Gastroesophageal sphincter (tissue), 4 donors: ENCODE data around the gene VSIG1. TPM values are rescaled to one million over a fixed set of nuclear protein-coding genes. Genes with fewer than 3 reads are reported as not detected.

Experiments
- ATAC-seq: fragments of 150-250 bp; one replicate; pipeline ENCODE4 v1.9.1; 2016; ENCODE audit warnings: mild to moderate bottlenecking, moderate library complexity
- H3K27ac ChIP-seq, 4 donors: fragments of 200-600 bp; sonication (generic) in 3 of 4; 1 replicate in 3 of 4; 2 replicates in 1 of 4; pipeline ENCODE4 v1.5.1; 2016 to 2019
- H3K27me3 ChIP-seq: fragments of 200-600 bp; sonication (generic); one replicate; pipeline ENCODE4 v1.5.1; 2019
- H3K36me3 ChIP-seq, 2 donors: fragments of 200-600 bp; sonication (generic); one replicate each; pipeline ENCODE4 v1.5.1; 2019; ENCODE audit warnings: control low read depth in 1 of 2
- H3K4me1 ChIP-seq, 3 donors: fragments of 200-600 bp; sonication (generic); 1 replicate in 2 of 3; 2 replicates in 1 of 3; pipeline ENCODE4 v1.5.1; 2016 to 2019; ENCODE audit warnings: control low read depth in 2 of 3
- H3K4me3 ChIP-seq, 2 donors: fragments of 200-600 bp; sonication (generic); one replicate each; pipeline ENCODE4 v1.5.1; 2019; ENCODE audit warnings: mild to moderate bottlenecking in 1 of 2, moderate library complexity in 1 of 2
- H3K9me3 ChIP-seq, 3 donors: fragments of 200-600 bp; sonication (generic); one replicate each; pipeline ENCODE4 v1.5.1; 2017 to 2019; ENCODE audit warnings: control low read depth in 2 of 3
- CTCF ChIP-seq, 4 experiments: fragments of 200-600 bp in 2 of 4; fragments of 450-650 bp in 2 of 4; sonication (generic) in 1 of 4; IDR thresholded peaks; one replicate each; pipeline ENCODE4 v1.5.1; 2017 to 2019; ENCODE audit warnings: antibody characterized with exemption in 4 of 4, mild to moderate bottlenecking in 2 of 4, moderate library complexity in 2 of 4
- EP300 ChIP-seq: sonication (generic); formaldehyde crosslinking; IDR thresholded peaks from one replicate; pipeline ENCODE4 v1.6.1; 2017; ENCODE audit warnings: antibody characterized with exemption, mild to moderate bottlenecking
- POLR2A ChIP-seq, 2 donors: fragments of 450-650 bp; IDR thresholded peaks; one replicate each; pipeline ENCODE4 v1.6.1; 2017; ENCODE audit warnings: antibody characterized with exemption in 2 of 2, mild to moderate bottlenecking in 2 of 2, moderate library complexity in 1 of 2
- POLR2AphosphoS5 ChIP-seq: sonication (generic); formaldehyde crosslinking; IDR thresholded peaks from one replicate; pipeline ENCODE4 v1.6.1; 2017; ENCODE audit warnings: antibody characterized with exemption
- WGBS, 2 donors: methylation state at CpG; one replicate each; pipeline ENCODE4 v1.1.5; 2018; ENCODE audit warnings: low coverage in 1 of 2; 5-methylcytosine and 5-hydroxymethylcytosine counted together
- total RNA-seq, 4 donors: library from RNA; depleted of rRNA; stranded (reverse); fragments of >200 nt; gene quantifications; one replicate each; pipeline ENCODE4 v1.1.0, GENCODE V29; 2016

VSIG1 gene
- total RNA-seq, 4 donors from 2014 or later: not detected

GRCh38 chrX:108033890-108034289 is 11.0 kb upstream of the VSIG1 start:
- WGBS, 2 donors: 40 to 67% methylated on average over 2 to 3 of the region's 3 CpGs
- no peaks in the 10 kb centered on the region for H3K4me1 ChIP-seq
- no peak for ATAC-seq
- no peaks in the 10 kb centered on the region for H3K9me3 ChIP-seq
- TF ChIP-seq POLR2A (IDR thresholded peaks at IDR 0.05) (no peak), EP300 (no peak), POLR2AphosphoS5 (no peak), CTCF (IDR thresholded peaks at IDR 0.05) (no peak)
- no peak overlapping the region for H3K4me3 ChIP-seq
- H3K27me3 ChIP-seq: no peaks in the 10 kb centered on the region
- no peaks in the 10 kb centered on the region for H3K36me3 ChIP-seq
- no peak overlapping the region for H3K27ac ChIP-seq

- H3K36me3 ChIP-seq: no peaks in the 10 kb centered on the region
- H3K4me1 ChIP-seq: no peaks in the 10 kb centered on the region
- 67 to 90% methylated on average over 2 to 3 of the region's 3 CpGs for WGBS, 2 donors
- H3K9me3 ChIP-seq: no peaks in the 10 kb centered on the region
- no peak for TF ChIP-seq POLR2AphosphoS5
- TF ChIP-seq EP300: no peak
- TF ChIP-seq POLR2A (IDR thresholded peaks at IDR 0.05): no peak
- TF ChIP-seq CTCF (IDR thresholded peaks at IDR 0.05): no peak
- H3K4me3 ChIP-seq: no peak overlapping the region
- no peak overlapping the region for H3K27ac ChIP-seq
- H3K27me3 ChIP-seq: no peaks in the 10 kb centered on the region
- no peak for ATAC-seq
These were observed 10.1 kb upstream of the VSIG1 start for GRCh38 chrX:108034725-108035124.

DNA sequence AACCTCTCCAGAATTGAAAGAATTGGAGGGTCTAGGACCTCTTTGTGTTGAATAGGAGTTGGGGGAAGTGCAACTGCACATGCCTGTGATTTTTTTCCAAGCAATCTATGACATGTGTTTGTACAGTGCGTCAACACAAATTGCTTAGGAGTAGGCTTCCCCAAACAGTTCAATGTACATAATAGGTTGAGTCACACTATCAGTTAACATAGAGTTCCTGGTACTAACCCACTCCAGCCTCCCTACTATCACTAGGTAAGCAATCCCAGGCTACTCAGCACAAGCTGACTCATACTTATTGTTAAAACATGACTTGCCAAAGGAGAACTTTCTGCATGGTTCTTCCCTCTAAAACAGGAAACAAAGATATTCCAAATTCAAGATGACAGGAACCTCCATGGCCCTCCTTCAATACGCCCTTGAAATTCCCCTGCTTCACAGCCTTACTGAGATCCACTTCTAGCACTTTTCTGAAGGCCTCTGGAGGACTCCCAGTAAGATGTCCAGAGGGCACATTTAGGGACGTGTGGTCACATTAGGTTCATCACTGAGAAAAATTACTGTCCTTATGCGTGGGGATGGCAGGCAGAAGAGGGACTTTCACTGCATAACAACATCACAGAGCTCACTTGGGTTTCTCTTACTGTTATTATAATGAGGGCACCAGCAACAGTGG is 8.4 kb upstream of the VSIG1 start:
- Histone ChIP-seq H3K4me3 (no peak overlapping the region), H3K27me3 (no peaks in the 10 kb centered on the region), H3K36me3 (no peaks in the 10 kb centered on the region), H3K4me1 (no peaks in the 10 kb centered on the region), H3K27ac (no peak overlapping the region), H3K9me3 (no peaks in the 10 kb centered on the region)
- WGBS, 2 donors: 90 to 92% methylated on average over 2 of the region's 4 CpGs
- TF ChIP-seq EP300: no peak
- no peak for TF ChIP-seq POLR2AphosphoS5
- no peak for TF ChIP-seq POLR2A (IDR thresholded peaks at IDR 0.05)
- TF ChIP-seq CTCF (IDR thresholded peaks at IDR 0.05): no peak
- ATAC-seq: no peak

- no peak overlapping the region for H3K4me3 ChIP-seq
- WGBS, 2 donors: 25 to 86% methylated on average over 1 of the region's 1 CpG
- no peak for ATAC-seq
- H3K27me3 ChIP-seq: no peaks in the 10 kb centered on the region
- H3K36me3 ChIP-seq: no peaks in the 10 kb centered on the region
- H3K4me1 ChIP-seq: no peaks in the 10 kb centered on the region
- no peak overlapping the region for H3K27ac ChIP-seq
- TF ChIP-seq POLR2A (IDR thresholded peaks at IDR 0.05) (no peak), CTCF (IDR thresholded peaks at IDR 0.05) (no peak), POLR2AphosphoS5 (no peak), EP300 (no peak)
- H3K9me3 ChIP-seq: no peaks in the 10 kb centered on the region
These were observed 4.8 kb downstream of the VSIG1 start for GRCh38 chrX:108049649-108050048.

GRCh38 chrX:108053218-108053617 is 8.4 kb downstream of the VSIG1 start:
- no peaks in the 10 kb centered on the region for H3K27me3 ChIP-seq
- no peaks in the 10 kb centered on the region for H3K36me3 ChIP-seq
- TF ChIP-seq CTCF (IDR thresholded peaks at IDR 0.05) (no peak), POLR2AphosphoS5 (no peak), POLR2A (IDR thresholded peaks at IDR 0.05) (no peak), EP300 (no peak)
- ATAC-seq: no peak
- H3K4me3 ChIP-seq: no peak overlapping the region
- no peak overlapping the region for H3K27ac ChIP-seq
- no peaks in the 10 kb centered on the region for H3K4me1 ChIP-seq
- H3K9me3 ChIP-seq: no peaks in the 10 kb centered on the region
